H9 (cell line): Measurements from ENCODE around the gene FAM200B. TPM values are rescaled to one million over a fixed set of nuclear protein-coding genes. Genes with fewer than 3 reads are reported as not detected.

Experiments
- DNase-seq: peaks from one replicate; pipeline ENCODE4 v3.0.0-alpha.2; 2017
- H2AFZ ChIP-seq: one replicate; pipeline ENCODE4 v1.6.1; 2013; ENCODE audit warnings: mild to moderate bottlenecking, low read length, control low read depth, moderate library complexity
- H2AK5ac ChIP-seq: 2 replicates; pipeline ENCODE4 v1.6.1; 2013; ENCODE audit warnings: low read length, control low read depth, mixed read lengths; ENCODE audit not compliant: insufficient read length
- H2BK120ac ChIP-seq: one replicate; pipeline ENCODE4 v1.6.1; 2013; ENCODE audit warnings: low read depth, mild to moderate bottlenecking, low read length, control low read depth, inconsistent platforms; ENCODE audit not compliant: poor library complexity, severe bottlenecking
- H2BK12ac ChIP-seq: 2 replicates; pipeline ENCODE4 v1.6.1; 2013; ENCODE audit warnings: low read length, control low read depth, mixed read lengths, low read depth; ENCODE audit not compliant: insufficient read length
- H2BK15ac ChIP-seq: 2 replicates; pipeline ENCODE4 v1.6.1; 2013; ENCODE audit warnings: low read depth, low read length, control low read depth
- H2BK20ac ChIP-seq: one replicate; pipeline ENCODE4 v1.6.1; 2013; ENCODE audit warnings: low read depth, mild to moderate bottlenecking, low read length, control low read depth, inconsistent platforms; ENCODE audit not compliant: poor library complexity, severe bottlenecking
- H2BK5ac ChIP-seq: 2 replicates; pipeline ENCODE4 v1.6.1; 2013; ENCODE audit warnings: low read length, control low read depth, mixed read lengths; ENCODE audit not compliant: insufficient read length
- H3K14ac ChIP-seq: 2 replicates; pipeline ENCODE4 v1.6.1; 2013; ENCODE audit warnings: low read length, control low read depth; ENCODE audit not compliant: insufficient read depth
- H3K18ac ChIP-seq: 2 replicates; pipeline ENCODE4 v1.6.1; 2013; ENCODE audit warnings: low read depth, mild to moderate bottlenecking, mixed read lengths, low read length, control low read depth; ENCODE audit not compliant: insufficient read length
- H3K23ac ChIP-seq: 2 replicates; pipeline ENCODE4 v1.6.1; 2013; ENCODE audit warnings: low read length, control low read depth, mixed read lengths, low read depth; ENCODE audit not compliant: insufficient read length
- H3K23me2 ChIP-seq: 2 replicates; pipeline ENCODE4 v1.6.1; 2013; ENCODE audit warnings: low read depth, mild to moderate bottlenecking, mixed read lengths, low read length, control low read depth; ENCODE audit not compliant: insufficient read length, poor library complexity, severe bottlenecking
- H3K27ac ChIP-seq: 2 replicates; pipeline ENCODE4 v1.5.1; 2013; ENCODE audit warnings: low read length, control low read depth, mixed read lengths, low read depth; ENCODE audit not compliant: insufficient read length
- H3K27me3 ChIP-seq: 2 replicates; pipeline ENCODE4 v1.6.1; 2013; ENCODE audit warnings: low read length, control low read depth, inconsistent platforms; ENCODE audit not compliant: insufficient read depth
- H3K4ac ChIP-seq: 2 replicates; pipeline ENCODE4 v1.6.1; 2013; ENCODE audit warnings: low read depth, mild to moderate bottlenecking, control low read depth, inconsistent platforms, low read length, moderate library complexity
- H3K4me1 ChIP-seq: 2 replicates; pipeline ENCODE4 v1.6.1; 2013; ENCODE audit warnings: low read length, control low read depth, inconsistent platforms; ENCODE audit not compliant: insufficient read depth
- H3K4me2 ChIP-seq: 2 replicates; pipeline ENCODE4 v1.6.1; 2013; ENCODE audit warnings: low read length, control low read depth, mixed read lengths; ENCODE audit not compliant: insufficient read length, insufficient read depth
- H3K56ac ChIP-seq: 2 replicates; pipeline ENCODE4 v1.6.1; 2013; ENCODE audit warnings: low read depth, mild to moderate bottlenecking, mixed read lengths, low read length, control low read depth; ENCODE audit not compliant: insufficient read length
- H3K79me1 ChIP-seq: 2 replicates; pipeline ENCODE4 v1.6.1; 2013; ENCODE audit warnings: low read depth, mild to moderate bottlenecking, moderate library complexity, low read length, control low read depth, inconsistent platforms; ENCODE audit not compliant: insufficient read depth, poor library complexity, severe bottlenecking
- H3K79me2 ChIP-seq: 2 replicates; pipeline ENCODE4 v1.6.1; 2013; ENCODE audit warnings: low read length, control low read depth, inconsistent platforms; ENCODE audit not compliant: insufficient read depth
- H3K9ac ChIP-seq: 2 replicates; pipeline ENCODE4 v1.6.1; 2013; ENCODE audit warnings: low read length, control low read depth, mixed read lengths; ENCODE audit not compliant: insufficient read length; ENCODE audit errors: extremely low read depth
- H3K9me3 ChIP-seq: one replicate; pipeline ENCODE4 v1.6.1; 2013; ENCODE audit warnings: low read depth, low read length, inconsistent platforms; ENCODE audit not compliant: control insufficient read depth
- H3T11ph ChIP-seq: one replicate; pipeline ENCODE4 v1.6.1; 2013; ENCODE audit warnings: mild to moderate bottlenecking, low read length, control low read depth, inconsistent platforms
- H4K20me1 ChIP-seq: one replicate; pipeline ENCODE4 v1.6.1; 2013; ENCODE audit not compliant: control insufficient read depth, insufficient read length, insufficient read depth
- H4K5ac ChIP-seq: 2 replicates; pipeline ENCODE4 v1.6.1; 2013; ENCODE audit warnings: low read depth, mild to moderate bottlenecking, mixed read lengths, low read length, control low read depth; ENCODE audit not compliant: insufficient read length
- H4K8ac ChIP-seq: replicated peaks from 2 replicates; pipeline ENCODE4 v1.6.1; 2013; ENCODE audit warnings: low read length, control low read depth, mixed read lengths, low read depth; ENCODE audit not compliant: insufficient read length
- H4K91ac ChIP-seq: 2 replicates; pipeline ENCODE4 v1.6.1; 2013; ENCODE audit warnings: low read depth, mild to moderate bottlenecking, moderate library complexity, mixed read lengths, low read length, control low read depth; ENCODE audit not compliant: insufficient read length
- H3K27ac Mint-ChIP-seq, 3 experiments: 2 replicates in 2 of 3; 3 replicates in 1 of 3; pipeline ENCODE4 v1.8.0; 2020 to 2021; ENCODE audit warnings: mixed read lengths in 3 of 3, mild to moderate bottlenecking in 1 of 3, moderate library complexity in 1 of 3
- H3K27me3 Mint-ChIP-seq: 2 replicates; pipeline ENCODE4 v1.8.0; 2021; ENCODE audit warnings: low read depth, mild to moderate bottlenecking, moderate library complexity, mixed read lengths
- H3K36me3 Mint-ChIP-seq, 3 experiments: 2 replicates in 2 of 3; 3 replicates in 1 of 3; pipeline ENCODE4 v1.8.0; 2020 to 2021; ENCODE audit warnings: low read depth in 3 of 3, mixed read lengths in 3 of 3; ENCODE audit not compliant: insufficient read depth in 1 of 3
- H3K4me1 Mint-ChIP-seq, 2 experiments: 2 replicates each; pipeline ENCODE4 v1.8.0; 2020; ENCODE audit warnings: mixed read lengths in 2 of 2
- H3K4me3 Mint-ChIP-seq, 2 experiments: 2 replicates in 1 of 2; 3 replicates in 1 of 2; pipeline ENCODE4 v1.8.0; 2020 to 2021; ENCODE audit warnings: mild to moderate bottlenecking in 2 of 2, mixed read lengths in 2 of 2, moderate library complexity in 1 of 2
- H3K9me3 Mint-ChIP-seq, 2 experiments: 2 replicates in 1 of 2; 3 replicates in 1 of 2; pipeline ENCODE4 v1.8.0; 2020; ENCODE audit warnings: mild to moderate bottlenecking in 2 of 2, mixed read lengths in 2 of 2, moderate library complexity in 1 of 2
- CTCF ChIP-seq: fragments of 200-600 bp; sonication (generic); conservative IDR thresholded peaks from 3 replicates; pipeline ENCODE4 v1.8.0; 2021; ENCODE audit warnings: antibody characterized with exemption, mild to moderate bottlenecking
- WGBS: extraction: QIAGEN DNeasy Blood & Tissue Kit; methylation state at CpG from one replicate; pipeline ENCODE4 v1.1.7; 2013; ENCODE audit warnings: missing lambda C conversion rate, low lambda C conversion rate, mixed read lengths; ENCODE audit not compliant: insufficient read length; ENCODE audit errors: extremely low coverage; 5-methylcytosine and 5-hydroxymethylcytosine counted together
- total RNA-seq: library from RNA; stranded (reverse); gene quantifications from 2 replicates; pipeline ENCODE4 v1.2.1, GENCODE V29; 2021

The FAM200B gene
- total RNA-seq, 1 experiment from 2014 or later: 19.6 TPM

- no peaks in the 10 kb centered on the region for H3K4me1 ChIP-seq
- no peak overlapping the region for H3K4ac ChIP-seq
- H3K4me1 Mint-ChIP-seq: no peaks in the 10 kb centered on the region
- no peak overlapping the region for H3K14ac ChIP-seq
- H3K9ac ChIP-seq: no peak overlapping the region
- peaks cover 3% of the 10 kb centered on the region for H3K9me3 ChIP-seq
- H3K4me3 Mint-ChIP-seq: no peak overlapping the region
- no peak for TF ChIP-seq CTCF
- no peaks in the 10 kb centered on the region for H3K79me1 ChIP-seq
- H2AFZ ChIP-seq: no peak overlapping the region
- no peak overlapping the region for H3K27ac Mint-ChIP-seq
- H4K91ac ChIP-seq: no peak overlapping the region
- H2BK12ac ChIP-seq: no peak overlapping the region
- no peak overlapping the region for H2BK120ac ChIP-seq
- DNase-seq: no peak
- WGBS: no CpG with 5 or more reads among the region's 4 CpGs
- H3K27me3 ChIP-seq: no peaks in the 10 kb centered on the region; the same call in 1 of the 2 replicates
- H3K9me3 Mint-ChIP-seq: peaks cover 4 to 8% of the 10 kb centered on the region in 2 experiments; a peak in 4 of 5 replicates
- no peak overlapping the region for H2AK5ac ChIP-seq
- no peaks in the 10 kb centered on the region for H4K20me1 ChIP-seq
- H3K23ac ChIP-seq: no peak overlapping the region
- no peak overlapping the region for H3K4me2 ChIP-seq
- no peak overlapping the region for H4K8ac ChIP-seq
- peaks cover 0 to 2% (median 0%) of the 10 kb centered on the region in 3 experiments; a peak in 2 of 7 replicates for H3K36me3 Mint-ChIP-seq
- H2BK15ac ChIP-seq: no peak overlapping the region
- H3K79me2 ChIP-seq: no peaks in the 10 kb centered on the region
- no peak overlapping the region for H3K18ac ChIP-seq
- no peak overlapping the region for H3K56ac ChIP-seq
- no peak overlapping the region for H2BK20ac ChIP-seq
- H3K23me2 ChIP-seq: no peaks in the 10 kb centered on the region
- H3K27ac ChIP-seq: no peak overlapping the region
- no peak overlapping the region for H3T11ph ChIP-seq
- peaks cover 1% of the 10 kb centered on the region; the same call in 1 of the 2 replicates for H3K27me3 Mint-ChIP-seq
- no peak overlapping the region for H4K5ac ChIP-seq
- H2BK5ac ChIP-seq: no peak overlapping the region
These were observed 55.0 kb downstream of the FAM200B start for GRCh38 chr4:15736514-15737050.
